NCI-H226 (cell line): ENCODE results near the gene KCP.
"Not testable (repeated sequence)": the region's sequence is repeated elsewhere in the genome, so short reads cannot be mapped to it uniquely, and the experiment has no call there.

Source experiments
- DNase-seq: peaks from one replicate; pipeline ENCODE4 v3.0.0-alpha.2; 2015

The KCP gene

GRCh38 chr7:128910569-128910945 is at the start of gene KCP:
Gene KCP (minus strand): TSS chr7:128910709. CDS start chr7:128910676, 33 bp downstream.
- DNase-seq: no peak

- no peak for DNase-seq
Measured at GRCh38 chr7:128959296-128959695, 48.8 kb upstream of the KCP start.

DNA sequence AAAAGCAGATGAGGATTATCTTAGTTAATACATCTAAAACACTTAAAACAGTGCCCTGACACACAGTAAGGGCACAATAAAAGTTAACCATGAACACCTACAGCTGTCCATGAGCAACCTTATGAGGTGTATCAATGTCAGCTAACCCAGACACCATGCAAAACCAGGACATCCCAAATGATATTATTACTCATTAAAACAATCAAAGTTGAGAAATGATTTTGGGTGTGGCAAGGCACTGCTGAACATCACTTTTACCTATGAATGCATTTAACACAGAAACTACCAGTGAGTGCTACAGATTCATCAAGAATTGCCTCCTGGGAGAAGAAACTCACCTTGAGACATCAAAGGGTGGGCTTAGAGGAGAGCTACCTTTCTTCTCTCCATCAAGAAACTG is 45.5 kb upstream of the KCP start:
- no peak for DNase-seq

- DNase-seq: no peak
Measured at GRCh38 chr7:128954830-128955802, 44.6 kb upstream of the KCP start.

GRCh38 chr7:128954150-128954549 is 43.6 kb upstream of the KCP start:
- no peak for DNase-seq

DNA sequence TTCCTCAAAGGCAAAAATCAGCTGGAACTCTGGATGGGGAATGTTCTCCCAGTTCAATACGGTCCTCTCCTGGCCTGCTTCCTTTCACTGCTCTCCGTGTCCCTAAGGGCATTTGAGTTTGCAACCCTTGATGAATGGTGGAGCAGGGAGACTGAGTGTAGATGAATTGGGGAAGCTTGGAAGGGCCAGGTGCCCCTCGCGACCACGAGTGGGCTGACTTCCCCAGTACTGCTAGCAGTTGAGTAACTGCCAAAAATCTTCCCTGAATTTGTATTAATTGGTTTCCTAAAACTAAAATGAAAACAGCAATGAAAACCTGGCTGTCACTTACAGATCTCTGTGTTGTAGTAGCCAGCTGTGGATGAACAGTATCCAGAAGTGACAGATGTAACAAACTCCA is 40.8 kb upstream of the KCP start:
- no peak for DNase-seq

DNA sequence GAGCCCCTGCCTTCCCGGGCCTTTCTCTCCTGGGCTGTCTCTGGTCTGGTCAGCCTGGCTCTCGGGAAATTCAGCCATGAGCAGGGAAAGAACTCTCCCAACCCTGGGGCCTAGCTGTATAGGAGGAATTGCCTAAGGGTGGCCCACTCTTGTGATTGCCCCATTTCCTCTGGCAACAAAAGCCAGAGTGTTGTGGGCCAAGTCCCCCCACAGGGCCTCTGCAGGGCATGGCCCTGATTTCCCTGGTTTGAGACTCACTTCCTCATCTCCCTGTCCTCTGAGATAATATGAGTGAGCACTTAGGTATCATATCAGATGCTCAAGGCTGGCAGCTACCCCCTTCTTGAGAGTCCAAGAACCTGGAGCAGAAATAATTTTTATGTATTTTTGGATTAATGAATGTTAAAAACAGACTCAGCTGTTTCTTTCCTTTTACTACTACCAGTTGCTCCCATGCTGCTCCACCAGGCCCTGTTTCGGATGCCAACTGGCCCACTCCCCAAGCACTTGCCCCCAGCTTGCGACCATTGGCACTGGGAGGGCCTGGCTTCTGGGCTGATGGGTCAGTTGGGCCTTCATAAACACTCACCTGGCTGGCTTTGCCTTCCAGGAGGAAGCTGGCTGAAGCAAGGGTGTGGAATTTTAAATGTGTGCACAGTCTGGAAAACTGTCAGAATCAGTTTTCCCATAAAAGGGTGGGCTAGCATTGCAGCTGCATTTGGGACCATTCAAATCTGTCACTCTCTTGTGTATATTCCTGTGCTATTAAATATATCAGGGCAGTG is 38.7 kb upstream of the KCP start:
- no peak for DNase-seq

- DNase-seq: no peak
Measured at GRCh38 chr7:128948312-128948973, 37.9 kb upstream of the KCP start.

DNA sequence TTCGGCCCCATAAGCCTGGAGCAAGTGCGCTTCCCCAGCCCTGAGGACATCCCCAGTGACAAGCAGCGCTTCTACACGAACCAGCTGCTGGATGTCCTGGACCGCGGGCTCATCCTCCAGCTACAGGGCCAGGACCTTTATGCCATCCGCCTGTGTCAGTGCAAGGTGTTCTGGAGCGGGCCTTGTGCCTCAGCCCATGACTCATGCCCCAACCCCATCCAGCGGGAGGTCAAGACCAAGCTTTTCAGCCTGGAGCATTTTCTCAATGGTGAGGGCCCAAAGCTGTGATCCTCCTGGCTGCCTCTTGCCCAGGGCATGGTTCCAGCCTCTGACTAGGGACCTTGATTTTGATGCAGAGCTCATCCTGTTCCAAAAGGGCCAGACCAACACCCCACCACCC is 37.3 kb upstream of the KCP start:
- peak; percentile 27 for DNase-seq

DNA sequence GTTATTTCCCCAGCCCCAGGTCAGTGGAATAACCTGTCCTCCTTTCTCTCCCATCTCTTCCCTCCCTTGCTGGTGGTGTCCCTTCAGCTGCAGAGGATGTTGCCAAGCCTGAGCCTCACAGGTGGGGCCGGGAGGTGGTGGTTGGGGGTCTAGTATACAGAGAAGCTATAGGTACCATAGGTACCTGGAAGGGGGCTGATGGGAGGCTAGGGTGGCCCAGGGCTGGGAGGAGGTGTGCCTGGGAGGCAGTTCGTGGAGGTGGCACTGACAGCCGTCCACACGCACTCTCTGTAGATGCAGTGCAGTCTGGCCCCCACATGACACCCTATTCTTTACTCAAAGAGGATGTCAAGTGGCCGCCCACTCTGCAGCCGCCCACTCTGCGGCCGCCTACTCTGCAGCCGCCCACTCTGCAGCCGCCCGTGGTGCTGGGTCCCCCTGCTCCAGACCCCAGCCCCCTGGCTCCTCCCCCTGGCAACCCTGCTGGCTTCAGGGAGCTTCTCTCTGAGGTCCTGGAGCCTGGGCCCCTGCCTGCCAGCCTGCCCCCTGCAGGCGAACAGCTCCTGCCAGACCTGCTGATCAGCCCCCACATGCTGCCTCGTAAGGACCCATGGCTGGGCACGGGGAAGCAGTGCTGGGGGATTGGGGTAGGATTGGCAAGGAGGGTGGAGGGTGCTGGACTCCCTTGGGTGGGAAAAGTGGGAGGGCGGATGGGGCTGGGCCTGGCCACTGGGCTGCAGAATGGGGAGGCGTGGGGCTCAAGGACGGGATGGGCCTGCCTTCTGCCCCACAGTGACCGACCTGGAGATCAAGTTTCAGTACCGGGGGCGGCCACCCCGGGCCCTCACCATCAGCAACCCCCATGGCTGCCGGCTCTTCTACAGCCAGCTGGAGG is 36.7 kb upstream of the KCP start:
- DNase-seq: no peak

GRCh38 chr7:128945668-128946366 is 35.3 kb upstream of the KCP start:
- DNase-seq: no peak

- no peak for DNase-seq
Measured at GRCh38 chr7:128944487-128945236, 34.2 kb upstream of the KCP start.

- not testable (repeated sequence) for DNase-seq
Measured at GRCh38 chr7:128943251-128943650, 32.7 kb upstream of the KCP start.

- DNase-seq: no peak
Measured at GRCh38 chr7:128941946-128942526, 31.5 kb upstream of the KCP start.

DNA sequence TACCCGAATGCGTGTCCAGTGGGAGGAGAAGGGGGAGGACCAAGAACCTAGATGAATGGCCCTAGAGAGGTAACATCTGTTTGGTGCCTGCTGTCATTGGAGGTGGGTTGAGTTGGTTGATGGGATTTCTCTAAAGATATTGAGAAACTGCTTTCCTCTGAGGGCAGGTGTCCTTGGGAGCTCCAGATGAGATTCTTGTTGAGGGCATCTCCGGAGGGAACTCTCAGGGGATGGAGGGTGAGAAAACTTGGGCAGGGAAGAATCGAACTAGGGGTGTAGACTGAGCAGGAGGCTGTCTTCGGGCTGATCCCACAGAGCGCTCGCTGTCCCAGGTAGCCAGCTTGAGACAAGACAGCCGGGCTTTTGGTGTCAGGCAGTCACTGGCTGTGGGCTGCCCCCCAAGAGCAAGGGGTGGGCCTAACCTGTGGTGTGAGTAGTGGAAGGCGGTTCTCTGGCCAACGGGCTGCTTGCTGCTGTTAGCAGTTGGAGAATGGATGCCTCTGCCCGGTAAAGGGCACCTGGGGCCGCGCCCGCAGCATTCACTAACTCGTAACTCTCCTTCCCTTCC is 30.9 kb upstream of the KCP start:
- DNase-seq: no peak

GRCh38 chr7:128940494-128941322 is 30.2 kb upstream of the KCP start:
- no peak for DNase-seq

GRCh38 chr7:128939861-128940410 is 29.4 kb upstream of the KCP start:
- DNase-seq: no peak

GRCh38 chr7:128939075-128939860 is 28.8 kb upstream of the KCP start:
- DNase-seq: no peak
